ENCODE measurements around the gene STK32C.

Gene STK32C

GRCh38 chr10:132264306-132264950, 43.3 kb downstream of the STK32C start:
- no peak for DNase-seq

- DNase-seq, result no peak
Observed at GRCh38 chr10:132263866-132264265, 43.9 kb downstream of the STK32C start.

- no peak for DNase-seq
Observed at GRCh38 chr10:132259702-132260482, 47.9 kb downstream of the STK32C start.

GRCh38 chr10:132258423-132258822, 49.3 kb downstream of the STK32C start:
- DNase-seq, result no peak

GRCh38 chr10:132257907-132258306, 49.8 kb downstream of the STK32C start:
- DNase-seq, result no peak

GRCh38 chr10:132257271-132257670, 50.5 kb downstream of the STK32C start:
- DNase-seq, result no peak

- no peak for DNase-seq
Observed at GRCh38 chr10:132256866-132257265, 50.9 kb downstream of the STK32C start.

- DNase-seq, result no peak
Observed at GRCh38 chr10:132255489-132256344, 52.0 kb downstream of the STK32C start.

- DNase-seq, result no peak
Observed at GRCh38 chr10:132254841-132255240, 52.9 kb downstream of the STK32C start.

- DNase-seq, result no peak
Observed at GRCh38 chr10:132253092-132253687, 54.6 kb downstream of the STK32C start.

GRCh38 chr10:132252412-132252811, 55.3 kb downstream of the STK32C start:
- DNase-seq, result no peak

- DNase-seq, result no peak
Observed at GRCh38 chr10:132251928-132252327, 55.8 kb downstream of the STK32C start.

GRCh38 chr10:132250481-132251475, 57.0 kb downstream of the STK32C start:
- no peak for DNase-seq

GRCh38 chr10:132249824-132250375, 57.9 kb downstream of the STK32C start:
- no peak for DNase-seq

GRCh38 chr10:132249226-132249724, 58.5 kb downstream of the STK32C start:
- no peak for DNase-seq

- DNase-seq, result no peak
Observed at GRCh38 chr10:132248455-132249225, 59.1 kb downstream of the STK32C start.

- DNase-seq, result no peak
Observed at GRCh38 chr10:132247943-132248342, 59.8 kb downstream of the STK32C start.

GRCh38 chr10:132246296-132246695, 61.5 kb downstream of the STK32C start:
- DNase-seq, result no peak

- no peak for DNase-seq
Observed at GRCh38 chr10:132245056-132245455, 62.7 kb downstream of the STK32C start.

GRCh38 chr10:132243626-132244025, 64.1 kb downstream of the STK32C start:
- DNase-seq, result no peak
